GM21367 (cell line): Measurements from ENCODE around the gene INHBE.
"Not testable (repeated sequence)": the region's sequence is repeated elsewhere in the genome, so short reads cannot be mapped to it uniquely, and the experiment has no call there.

Source experiments
- ATAC-seq: cut with Tn5 transposase; IDR thresholded peaks from one replicate; pipeline ENCODE4 v1.9.1; 2021; ENCODE audit not compliant: unreplicated experiment

INHBE gene

DNA sequence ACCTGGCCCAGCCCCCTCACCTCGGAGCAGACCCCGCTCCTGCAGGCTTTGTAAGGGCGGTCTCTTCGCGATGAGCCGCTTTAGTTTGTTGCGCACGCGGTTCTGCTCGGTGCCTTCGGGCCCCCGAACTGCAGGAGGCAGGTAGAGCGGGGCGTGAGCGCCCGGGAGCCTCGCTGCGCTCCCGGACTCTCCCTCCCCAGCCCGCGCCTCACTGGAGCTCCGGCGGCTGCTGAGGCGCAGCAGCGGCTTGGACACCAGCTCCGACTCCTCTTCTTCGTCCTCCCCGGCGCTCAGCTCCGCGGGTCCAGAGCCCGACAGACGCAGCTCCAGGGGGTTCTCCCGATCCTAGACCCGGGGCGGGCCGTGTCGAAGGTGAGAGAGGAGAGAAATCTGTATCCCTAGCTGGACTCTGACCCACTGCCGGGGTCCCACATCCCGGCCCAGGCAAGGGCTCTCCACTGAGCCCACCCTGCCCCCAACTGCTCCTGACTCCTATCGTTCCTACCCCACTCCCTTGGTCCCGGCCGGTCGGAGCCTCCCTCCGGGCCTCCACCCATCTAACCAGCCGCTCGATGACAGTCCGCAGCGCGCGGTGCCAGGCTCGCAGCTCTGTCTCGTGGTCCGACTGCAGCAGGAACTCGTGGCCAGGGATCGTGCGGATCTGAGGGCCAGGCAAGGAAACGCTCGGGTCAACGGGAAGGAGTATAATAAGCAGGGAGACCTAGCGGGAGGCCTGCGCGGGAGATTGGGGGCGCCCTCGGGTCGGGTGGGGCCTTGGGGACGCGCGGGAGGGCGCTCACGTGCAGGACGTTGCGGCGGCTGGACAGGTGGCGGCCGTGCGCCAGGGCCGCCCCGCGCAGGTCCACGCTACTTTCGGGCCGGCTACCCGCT is 20.4 kb downstream of the INHBE start:
- ATAC-seq = no peak

- ATAC-seq = peak; percentile 37
Measured at GRCh38 chr12:57476162-57476992, 21.3 kb downstream of the INHBE start.

DNA sequence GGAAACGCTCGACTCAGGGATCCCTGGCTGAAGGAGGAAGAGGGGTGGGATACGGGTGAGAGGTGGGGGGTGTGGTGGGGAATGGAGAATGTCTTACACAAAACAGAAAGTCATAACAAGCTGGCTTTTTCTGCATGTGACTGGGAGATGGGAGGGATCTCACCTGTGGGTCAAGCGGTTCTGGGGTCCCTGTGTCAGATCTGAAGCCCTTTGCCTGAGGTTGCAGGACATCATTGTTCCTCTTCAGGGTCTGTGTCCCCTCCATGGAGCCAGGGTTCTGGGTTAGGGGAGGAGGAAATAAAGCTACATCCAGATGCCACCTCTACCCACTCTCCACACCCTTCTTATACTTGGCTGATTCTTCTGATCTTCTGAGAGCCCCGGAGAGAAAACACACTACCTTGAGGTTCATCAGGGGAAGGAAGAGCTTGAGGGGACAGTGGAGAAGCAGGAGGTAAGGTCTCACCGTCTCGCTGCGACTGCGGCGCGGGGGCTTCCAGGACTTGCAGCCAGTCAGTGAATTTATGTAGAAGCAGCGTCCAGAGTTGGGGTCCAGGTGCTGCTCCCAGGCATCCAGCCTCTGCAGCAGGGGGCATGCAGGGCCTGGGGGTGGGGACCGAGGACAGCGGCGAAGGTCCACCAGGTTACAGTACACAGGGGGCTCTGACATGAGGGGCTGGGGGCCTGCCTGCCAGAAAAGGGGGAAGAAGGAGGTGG is 22.0 kb downstream of the INHBE start:
- no peak for ATAC-seq

DNA sequence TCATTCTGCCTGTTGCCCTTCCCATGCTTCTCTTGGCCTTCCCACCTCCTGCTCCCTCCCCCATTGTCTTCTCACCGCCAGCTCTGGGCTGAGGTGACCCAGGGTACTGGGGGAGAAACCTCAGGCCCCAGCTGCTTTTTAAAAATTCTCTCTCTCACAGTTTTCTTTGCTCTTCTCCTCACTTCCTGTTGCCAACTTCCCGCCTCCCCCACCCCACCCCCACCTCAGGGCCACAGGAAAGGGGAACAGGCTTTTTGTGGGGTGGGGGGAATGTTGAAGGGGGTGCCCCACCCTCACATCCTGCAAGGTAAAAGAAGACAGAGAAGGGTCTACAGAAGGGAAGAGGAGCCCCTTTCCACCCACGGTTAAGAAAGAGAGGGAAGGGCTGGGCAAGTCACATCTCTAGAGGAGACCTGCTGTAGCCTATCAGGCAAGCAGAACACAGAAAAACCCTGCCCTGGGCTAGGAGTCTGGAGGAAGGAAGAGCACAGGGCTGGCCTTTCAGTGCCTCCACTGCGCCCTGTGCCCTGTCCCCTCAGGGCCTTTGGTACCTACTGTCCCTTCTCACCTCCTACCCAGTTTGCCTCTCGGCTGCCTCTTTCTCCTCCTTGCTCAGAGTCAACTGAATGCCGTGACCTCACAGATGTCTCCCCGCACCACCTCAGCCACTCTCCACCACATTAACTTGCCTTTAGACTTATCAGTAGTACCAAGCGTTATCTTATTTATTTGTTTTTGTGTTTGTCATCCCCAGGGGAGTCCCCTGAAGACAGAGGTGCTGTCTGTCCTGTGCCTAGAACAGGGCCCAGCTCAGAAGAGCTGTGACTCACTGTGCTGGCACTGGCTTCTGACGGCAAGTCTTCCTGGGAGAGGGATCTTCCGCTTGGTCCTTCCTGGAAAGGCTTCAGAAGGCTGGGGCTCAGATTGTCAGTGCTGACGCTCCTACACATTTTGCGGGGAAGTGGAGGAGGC is 22.9 kb downstream of the INHBE start:
- ATAC-seq = no peak

- ATAC-seq = no peak
Measured at GRCh38 chr12:57479043-57479375, 23.9 kb downstream of the INHBE start.

- ATAC-seq = no peak
Measured at GRCh38 chr12:57479376-57480115, 24.4 kb downstream of the INHBE start, which contains the start of gene ARHGAP9. ARHGAP9 (minus strand) TSS chr12:57479866; CDS start chr12:57479406, 460 bp downstream.

- ATAC-seq = no peak
Measured at GRCh38 chr12:57481671-57482070, 26.6 kb downstream of the INHBE start.

DNA sequence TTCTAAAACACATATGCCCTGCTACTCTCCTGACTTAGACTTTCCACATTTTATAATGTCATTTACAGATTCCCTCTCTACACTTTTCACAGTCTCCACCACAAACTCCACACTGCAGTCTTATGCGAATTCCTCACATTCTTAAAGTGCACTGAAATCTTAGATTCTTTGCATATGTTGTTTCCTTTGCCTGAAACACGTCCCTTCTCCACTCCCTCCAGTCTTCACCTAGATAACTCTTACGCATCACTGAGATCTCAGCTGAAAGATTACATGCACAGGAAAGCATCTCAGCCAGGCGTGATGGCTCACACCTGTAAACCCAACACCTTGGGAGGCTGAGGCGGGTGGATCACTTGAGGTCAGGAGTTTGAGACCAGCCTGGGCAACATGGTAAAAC is 28.4 kb downstream of the INHBE start:
- ATAC-seq = no peak

DNA sequence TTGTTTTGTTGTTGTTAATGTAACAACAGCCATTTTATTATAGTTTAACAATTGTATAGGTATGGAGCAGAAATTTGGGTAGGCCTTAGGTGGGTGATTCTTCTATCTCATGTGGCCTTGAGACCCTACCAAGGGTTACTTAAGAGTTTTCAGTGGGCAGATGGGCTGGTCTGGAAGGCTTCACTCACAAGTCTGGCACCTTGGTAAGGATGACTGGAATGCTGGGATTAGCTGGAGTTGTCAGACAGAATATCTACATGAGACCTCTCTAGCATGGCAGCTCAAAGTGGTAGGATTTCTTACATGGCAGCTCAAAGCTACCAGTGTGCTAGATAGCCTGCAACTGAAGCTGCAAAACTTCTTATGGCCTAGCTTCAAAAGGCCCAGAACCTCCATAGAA is 30.6 kb downstream of the INHBE start:
- no peak for ATAC-seq

DNA sequence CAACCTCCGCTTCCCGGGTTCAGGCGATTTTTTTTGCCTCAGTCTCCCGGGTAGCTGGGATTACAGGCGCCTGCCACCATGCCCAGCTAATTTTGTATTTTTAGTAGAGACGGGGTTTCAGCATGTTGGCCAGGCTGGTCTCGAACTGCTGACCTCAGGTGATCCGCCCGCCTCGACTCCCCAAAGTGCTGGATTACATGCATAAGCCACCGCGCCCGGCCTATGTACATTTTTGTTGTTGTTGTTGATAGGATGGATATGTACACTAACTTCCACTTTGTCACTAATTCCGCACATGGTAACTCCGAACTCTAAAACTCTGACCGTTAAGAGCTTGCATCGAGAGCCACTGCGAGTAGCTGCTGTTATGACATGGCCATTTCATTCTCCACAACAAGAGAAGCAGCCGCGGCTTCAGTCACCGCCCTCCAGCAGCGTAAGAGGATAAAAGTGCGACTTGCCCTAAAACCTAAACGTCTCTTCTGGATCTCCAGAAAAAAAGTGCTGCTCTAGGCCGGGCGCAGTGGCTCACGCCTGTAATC is 32.0 kb downstream of the INHBE start:
- ATAC-seq = no peak

DNA sequence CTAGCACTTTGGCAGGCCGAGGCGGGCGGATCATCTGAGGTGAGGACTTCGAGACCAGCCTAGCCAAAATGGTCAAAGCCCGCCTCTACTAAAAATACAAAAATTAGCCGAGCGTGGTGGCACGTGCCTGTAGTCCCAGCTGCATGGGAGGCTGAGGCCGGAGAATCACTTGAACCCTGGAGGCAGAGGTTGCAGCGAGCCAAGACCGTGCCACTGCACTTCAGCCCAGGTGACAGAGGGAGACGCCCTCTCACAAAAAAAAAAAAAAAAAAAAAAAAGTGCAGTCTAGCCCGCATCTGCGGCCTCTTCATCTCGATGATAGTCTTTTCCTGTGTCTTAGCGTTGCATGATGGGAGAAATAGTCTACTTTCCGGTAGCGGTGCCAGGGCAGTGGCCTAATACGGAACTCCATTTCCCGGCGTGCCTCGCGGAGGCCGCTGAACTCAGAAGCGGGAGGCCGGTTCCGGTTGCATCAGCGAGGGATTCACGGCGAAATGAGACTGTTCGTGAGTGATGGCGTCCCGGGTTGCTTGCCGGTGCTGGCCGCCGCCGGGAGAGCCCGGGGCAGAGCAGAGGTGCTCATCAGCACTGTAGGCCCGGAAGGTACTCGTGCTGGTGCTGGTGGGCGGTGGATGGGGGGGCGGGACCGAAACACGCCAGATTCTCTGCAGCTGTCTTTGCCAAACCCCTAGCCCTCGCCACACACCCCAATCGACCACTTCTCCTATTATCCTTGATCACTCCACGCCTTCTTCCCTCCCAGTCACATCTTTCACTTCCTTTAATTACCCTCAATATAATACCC is 32.7 kb downstream of the INHBE start, which contains the start of gene MARS1:
Gene MARS1, plus strand, starts transcription at position 472 of the 805 bp plus-strand sequence. Its CDS starts 23 bp downstream, at position 495.
- peak; percentile 95 for ATAC-seq

GRCh38 chr12:57488402-57489156 is 33.5 kb downstream of the INHBE start:
- ATAC-seq = no peak

- ATAC-seq = no peak
Measured at GRCh38 chr12:57489157-57489641, 34.1 kb downstream of the INHBE start.

- no peak for ATAC-seq
Measured at GRCh38 chr12:57490126-57490525, 35.0 kb downstream of the INHBE start.

- ATAC-seq = no peak
Measured at GRCh38 chr12:57491393-57492280, 36.5 kb downstream of the INHBE start.

- not testable (repeated sequence) for ATAC-seq
Measured at GRCh38 chr12:57495051-57495701, 40.1 kb downstream of the INHBE start.
